C4-2B (cell line): ENCODE measurements around the gene HOXC13.

Source experiments
- CTCF ChIP-seq: fragments of 450-650 bp; conservative IDR thresholded peaks from 2 replicates; pipeline ENCODE4 v1.5.1; 2017; ENCODE audit warnings: mild to moderate bottlenecking
- ZFX ChIP-seq: fragments of 450-650 bp; IDR thresholded peaks from 2 replicates; pipeline ENCODE4 v1.6.1; 2017

DNA sequence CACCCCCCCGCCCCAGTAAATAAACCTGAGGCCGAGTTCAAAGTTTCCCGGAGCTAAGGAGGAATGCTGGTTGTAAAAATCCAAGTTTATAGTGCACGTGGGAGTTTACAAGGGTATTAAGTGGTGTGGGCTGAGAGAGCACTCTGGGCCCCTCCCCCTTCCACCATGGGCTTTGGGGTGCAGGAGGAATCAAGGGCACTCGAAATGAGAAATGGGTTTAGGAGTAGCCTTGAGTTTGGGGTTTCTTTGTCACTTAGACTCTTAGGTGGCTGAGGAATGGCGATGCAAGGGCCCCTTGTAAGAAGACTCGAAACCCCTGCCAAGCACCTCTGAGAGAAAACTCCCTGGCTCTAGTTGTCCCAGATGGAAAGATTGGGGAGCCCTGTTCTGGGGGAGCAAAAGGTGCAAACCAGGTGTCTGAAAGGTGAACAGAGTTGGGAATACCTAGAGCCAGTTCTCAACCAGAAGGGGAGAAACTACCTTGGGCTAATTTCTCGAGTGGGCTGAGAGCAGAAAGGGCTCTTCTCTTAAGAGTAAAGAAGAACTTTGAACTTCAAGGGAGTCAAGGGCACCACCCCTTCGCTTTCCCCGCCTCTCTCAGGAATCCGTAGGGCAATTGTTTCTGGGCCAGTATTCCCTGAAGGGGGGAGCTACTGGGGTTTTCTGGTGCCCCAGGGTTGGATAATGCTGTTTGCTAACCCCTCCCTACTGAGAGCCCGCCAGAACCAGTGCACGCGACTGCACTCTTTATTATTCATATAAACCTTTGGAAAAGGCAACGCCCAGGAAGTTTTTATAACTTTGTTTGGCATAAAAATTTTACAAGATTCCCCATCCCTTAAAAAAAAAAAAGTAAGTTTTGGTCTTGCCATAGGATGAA is 40.1 kb downstream of the HOXC13 start:
- TF ChIP-seq CTCF (no peak), ZFX (no peak)
